Stimulated activated CD8-positive, alpha-beta memory T cell treated with anti-CD3 and anti-CD28 coated beads, Interleukin-15, amount 100 ng/mL, for 48 hours (primary cell): ENCODE data around the gene TMEM235.
"Not testable (repeated sequence)": the region's sequence is repeated elsewhere in the genome, so short reads cannot be mapped to it uniquely, and the experiment has no call there.

Experiments
- DNase-seq, 2 donors: peaks; one replicate each; pipeline ENCODE4 v3.0.0-alpha.2; 2020; ENCODE audit warnings: low read depth in 2 of 2

Gene TMEM235

GRCh38 chr17:78219396-78220150 lies 11.9 kb upstream of the TMEM235 start:
- no peak for DNase-seq

GRCh38 chr17:78223061-78223460 lies 8.4 kb upstream of the TMEM235 start:
- DNase-seq, result no peak

GRCh38 chr17:78223765-78224164 lies 7.7 kb upstream of the TMEM235 start:
- DNase-seq, result no peak

GRCh38 chr17:78224231-78225087 lies 7.0 kb upstream of the TMEM235 start:
- no peak for DNase-seq

- no peak for DNase-seq
Measured at GRCh38 chr17:78225088-78225865, 6.2 kb upstream of the TMEM235 start.

GRCh38 chr17:78226055-78226758 lies 5.2 kb upstream of the TMEM235 start:
- no peak for DNase-seq

GRCh38 chr17:78226759-78227454 lies 4.5 kb upstream of the TMEM235 start:
- DNase-seq, result no peak

GRCh38 chr17:78227455-78227916 lies 3.9 kb upstream of the TMEM235 start:
- no peak for DNase-seq

GRCh38 chr17:78228176-78228575 lies 3.3 kb upstream of the TMEM235 start:
- no peak for DNase-seq

- no peak for DNase-seq
Measured at GRCh38 chr17:78230252-78230962, 1.0 kb upstream of the TMEM235 start.

GRCh38 chr17:78231991-78232858 lies 794 bp downstream of the TMEM235 start:
- DNase-seq, result no peak

- no peak for DNase-seq
Measured at GRCh38 chr17:78232859-78233173, 1.4 kb downstream of the TMEM235 start.

GRCh38 chr17:78233678-78234077 lies 2.2 kb downstream of the TMEM235 start:
- no peak for DNase-seq

GRCh38 chr17:78234261-78234865 lies 2.9 kb downstream of the TMEM235 start:
- DNase-seq, result no peak

GRCh38 chr17:78235022-78235421 lies 3.6 kb downstream of the TMEM235 start:
- not testable (repeated sequence) for DNase-seq

GRCh38 chr17:78235885-78236284 lies 4.5 kb downstream of the TMEM235 start:
- DNase-seq, result no peak

- DNase-seq, result no peak
Measured at GRCh38 chr17:78236362-78237127, 5.1 kb downstream of the TMEM235 start.

- no peak for DNase-seq
Measured at GRCh38 chr17:78237401-78238012, 6.1 kb downstream of the TMEM235 start.
